WTC11 (cell line): ENCODE data around the gene GABRQ. TPM values are rescaled to one million over a fixed set of nuclear protein-coding genes. Genes with fewer than 3 reads are reported as not detected.
A peak's percentile ranks its signal among the peaks of the same experiment; 100 is the strongest.

Experiments
- ATAC-seq: fragments of 200-7000 bp; cut with Tn5 transposase; 2 replicates; pipeline ENCODE4 v1.10.0; 2021; ENCODE audit warnings: mild to moderate bottlenecking, moderate library complexity
- CTCF ChIA-PET: fragments of 300-600 bp; sonication (Branson Sonifier 250); formaldehyde crosslinking; loops from one replicate; lab custom pipeline; 2021; ENCODE audit warnings: antibody characterized with exemption; lab: Charles Lee
- POLR2A ChIA-PET: fragments of 350-600 bp; sonication (Branson Sonifier 250); formaldehyde crosslinking; loops from one replicate; lab custom pipeline; 2021; ENCODE audit warnings: antibody characterized with exemption; lab: Charles Lee
- DNase-seq: peaks from one replicate; pipeline ENCODE4 v3.0.0; 2021; ENCODE audit warnings: low spot score
- H3K27ac Mint-ChIP-seq: 2 replicates; pipeline ENCODE4 v1.8.0; 2021; ENCODE audit warnings: mixed read lengths
- H3K27me3 Mint-ChIP-seq: 2 replicates; pipeline ENCODE4 v1.8.0; 2021; ENCODE audit warnings: low read depth, mild to moderate bottlenecking, moderate library complexity, mixed read lengths
- H3K36me3 Mint-ChIP-seq: 2 replicates; pipeline ENCODE4 v1.8.0; 2021; ENCODE audit warnings: mixed read lengths
- H3K4me1 Mint-ChIP-seq: 2 replicates; pipeline ENCODE4 v1.8.0; 2022; ENCODE audit warnings: mixed read lengths
- H3K4me3 Mint-ChIP-seq: 2 replicates; pipeline ENCODE4 v1.8.0; 2021; ENCODE audit warnings: mild to moderate bottlenecking, moderate library complexity, mixed read lengths
- H3K9me3 Mint-ChIP-seq: 2 replicates; pipeline ENCODE4 v1.8.0; 2021; ENCODE audit warnings: mixed read lengths
- CBFB ChIP-seq: sonication (generic); formaldehyde crosslinking; IDR thresholded peaks from 2 replicates; pipeline ENCODE4 v1.8.1; 2022; ENCODE audit warnings: mild to moderate bottlenecking, low read depth, missing genetic modification reagents
- EMX1 ChIP-seq: fragments of 250-450 bp; sonication (Bioruptor Pico); IDR thresholded peaks from 2 replicates; pipeline ENCODE4 v1.8.0; 2021; ENCODE audit warnings: mild to moderate bottlenecking
- FOXJ3 ChIP-seq: sonication (generic); formaldehyde crosslinking; IDR thresholded peaks from 2 replicates; pipeline ENCODE4 v1.9.0; 2021; ENCODE audit warnings: missing genetic modification reagents, mild to moderate bottlenecking, borderline replicate concordance
- FOXK1 ChIP-seq: sonication (generic); formaldehyde crosslinking; IDR thresholded peaks from 2 replicates; pipeline ENCODE4 v1.8.0; 2022; ENCODE audit warnings: mild to moderate bottlenecking, moderate library complexity, missing genetic modification reagents
- KAT7 ChIP-seq: sonication (generic); formaldehyde crosslinking; IDR thresholded peaks from 2 replicates; pipeline ENCODE4 v1.8.1; 2023; ENCODE audit warnings: missing genetic modification reagents, mild to moderate bottlenecking, borderline replicate concordance
- NFE2L1 ChIP-seq: sonication (generic); formaldehyde crosslinking; IDR thresholded peaks from 2 replicates; pipeline ENCODE4 v1.8.1; 2023; ENCODE audit warnings: missing genetic modification reagents
- TEAD4 ChIP-seq: sonication (generic); formaldehyde crosslinking; IDR thresholded peaks from 2 replicates; pipeline ENCODE4 v1.8.0; 2022; ENCODE audit warnings: mild to moderate bottlenecking, missing genetic modification reagents
- ZNF232 ChIP-seq: sonication (generic); formaldehyde crosslinking; IDR thresholded peaks from 2 replicates; pipeline ENCODE4 v1.8.0; 2022; ENCODE audit warnings: mild to moderate bottlenecking, missing genetic modification reagents
- ZNF423 ChIP-seq: fragments of 250-450 bp; sonication (Bioruptor Pico); IDR thresholded peaks from 2 replicates; pipeline ENCODE4 v2.1.2; 2022; ENCODE audit warnings: mild to moderate bottlenecking, moderate library complexity
- total RNA-seq: library from RNA; stranded (reverse); gene quantifications from 3 replicates; pipeline ENCODE4 v1.2.3, GENCODE V29; 2021
- TF ChIP-seq, protein P1 (sequence below): sonication (generic); formaldehyde crosslinking; IDR thresholded peaks from 2 replicates; pipeline ENCODE4 v1.8.0; 2022; ENCODE audit warnings: missing genetic modification reagents
- TF ChIP-seq, protein P2 (sequence below): sonication (generic); formaldehyde crosslinking; IDR thresholded peaks from 2 replicates; pipeline ENCODE4 v1.8.1; 2023; ENCODE audit warnings: mild to moderate bottlenecking, missing genetic modification reagents
- TF ChIP-seq, protein P3 (sequence below): sonication (generic); formaldehyde crosslinking; IDR thresholded peaks from 2 replicates; pipeline ENCODE4 v1.8.0; 2023; ENCODE audit warnings: missing genetic modification reagents
- TF ChIP-seq, protein P4 (sequence below): fragments of 250-450 bp; sonication (Bioruptor Pico); conservative IDR thresholded peaks from 2 replicates; pipeline ENCODE4 v1.9.0; 2021; ENCODE audit warnings: mild to moderate bottlenecking
- TF ChIP-seq, protein P5 (sequence below): sonication (generic); formaldehyde crosslinking; IDR thresholded peaks from 2 replicates; pipeline ENCODE4 v1.8.1; 2023; ENCODE audit warnings: mild to moderate bottlenecking, missing genetic modification reagents, moderate library complexity
- TF ChIP-seq, protein P6 (sequence below): sonication (generic); formaldehyde crosslinking; conservative IDR thresholded peaks from 2 replicates; pipeline ENCODE4 v1.8.1; 2022; ENCODE audit warnings: mild to moderate bottlenecking, missing genetic modification reagents
- TF ChIP-seq, protein P7 (sequence below): fragments of 250-450 bp; sonication (Bioruptor Pico); IDR thresholded peaks from 2 replicates; pipeline ENCODE4 v1.8.0; 2021; ENCODE audit warnings: mild to moderate bottlenecking

The GABRQ gene
- total RNA-seq, 1 experiment from 2014 or later: 8.6 TPM

DNA sequence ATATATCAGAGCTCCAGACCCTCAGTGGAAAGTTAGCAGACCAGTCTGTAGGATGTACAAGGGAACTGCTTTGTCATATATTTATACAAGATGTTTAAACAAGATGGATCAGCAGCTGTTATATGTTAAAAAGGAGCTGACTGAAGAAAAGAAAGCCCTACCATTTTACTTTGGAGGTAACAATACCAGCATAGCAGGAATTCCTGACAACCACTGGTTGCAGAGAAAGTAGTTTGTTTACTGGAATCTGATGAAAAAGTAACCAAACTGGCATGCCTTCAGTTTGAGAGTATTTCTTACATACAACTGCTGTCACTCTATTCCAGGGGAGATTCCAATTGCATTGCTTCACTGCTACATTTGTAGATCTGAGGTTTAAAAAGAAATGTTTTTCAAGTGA, 49.5 kb upstream of the GABRQ start (continued):
- TF ChIP-seq, protein P1, sequence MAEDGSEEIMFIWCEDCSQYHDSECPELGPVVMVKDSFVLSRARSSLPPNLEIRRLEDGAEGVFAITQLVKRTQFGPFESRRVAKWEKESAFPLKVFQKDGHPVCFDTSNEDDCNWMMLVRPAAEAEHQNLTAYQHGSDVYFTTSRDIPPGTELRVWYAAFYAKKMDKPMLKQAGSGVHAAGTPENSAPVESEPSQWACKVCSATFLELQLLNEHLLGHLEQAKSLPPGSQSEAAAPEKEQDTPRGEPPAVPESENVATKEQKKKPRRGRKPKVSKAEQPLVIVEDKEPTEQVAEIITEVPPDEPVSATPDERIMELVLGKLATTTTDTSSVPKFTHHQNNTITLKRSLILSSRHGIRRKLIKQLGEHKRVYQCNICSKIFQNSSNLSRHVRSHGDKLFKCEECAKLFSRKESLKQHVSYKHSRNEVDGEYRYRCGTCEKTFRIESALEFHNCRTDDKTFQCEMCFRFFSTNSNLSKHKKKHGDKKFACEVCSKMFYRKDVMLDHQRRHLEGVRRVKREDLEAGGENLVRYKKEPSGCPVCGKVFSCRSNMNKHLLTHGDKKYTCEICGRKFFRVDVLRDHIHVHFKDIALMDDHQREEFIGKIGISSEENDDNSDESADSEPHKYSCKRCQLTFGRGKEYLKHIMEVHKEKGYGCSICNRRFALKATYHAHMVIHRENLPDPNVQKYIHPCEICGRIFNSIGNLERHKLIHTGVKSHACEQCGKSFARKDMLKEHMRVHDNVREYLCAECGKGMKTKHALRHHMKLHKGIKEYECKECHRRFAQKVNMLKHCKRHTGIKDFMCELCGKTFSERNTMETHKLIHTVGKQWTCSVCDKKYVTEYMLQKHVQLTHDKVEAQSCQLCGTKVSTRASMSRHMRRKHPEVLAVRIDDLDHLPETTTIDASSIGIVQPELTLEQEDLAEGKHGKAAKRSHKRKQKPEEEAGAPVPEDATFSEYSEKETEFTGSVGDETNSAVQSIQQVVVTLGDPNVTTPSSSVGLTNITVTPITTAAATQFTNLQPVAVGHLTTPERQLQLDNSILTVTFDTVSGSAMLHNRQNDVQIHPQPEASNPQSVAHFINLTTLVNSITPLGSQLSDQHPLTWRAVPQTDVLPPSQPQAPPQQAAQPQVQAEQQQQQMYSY (CRISPR knock-in tag): no peak
- TF ChIP-seq, protein P2, sequence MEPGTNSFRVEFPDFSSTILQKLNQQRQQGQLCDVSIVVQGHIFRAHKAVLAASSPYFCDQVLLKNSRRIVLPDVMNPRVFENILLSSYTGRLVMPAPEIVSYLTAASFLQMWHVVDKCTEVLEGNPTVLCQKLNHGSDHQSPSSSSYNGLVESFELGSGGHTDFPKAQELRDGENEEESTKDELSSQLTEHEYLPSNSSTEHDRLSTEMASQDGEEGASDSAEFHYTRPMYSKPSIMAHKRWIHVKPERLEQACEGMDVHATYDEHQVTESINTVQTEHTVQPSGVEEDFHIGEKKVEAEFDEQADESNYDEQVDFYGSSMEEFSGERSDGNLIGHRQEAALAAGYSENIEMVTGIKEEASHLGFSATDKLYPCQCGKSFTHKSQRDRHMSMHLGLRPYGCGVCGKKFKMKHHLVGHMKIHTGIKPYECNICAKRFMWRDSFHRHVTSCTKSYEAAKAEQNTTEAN (CRISPR knock-in tag): no peak
- TF ChIP-seq CBFB (CRISPR knock-in tag): no peak
- TF ChIP-seq, protein P3, sequence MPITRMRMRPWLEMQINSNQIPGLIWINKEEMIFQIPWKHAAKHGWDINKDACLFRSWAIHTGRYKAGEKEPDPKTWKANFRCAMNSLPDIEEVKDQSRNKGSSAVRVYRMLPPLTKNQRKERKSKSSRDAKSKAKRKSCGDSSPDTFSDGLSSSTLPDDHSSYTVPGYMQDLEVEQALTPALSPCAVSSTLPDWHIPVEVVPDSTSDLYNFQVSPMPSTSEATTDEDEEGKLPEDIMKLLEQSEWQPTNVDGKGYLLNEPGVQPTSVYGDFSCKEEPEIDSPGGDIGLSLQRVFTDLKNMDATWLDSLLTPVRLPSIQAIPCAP: no peak

DNA sequence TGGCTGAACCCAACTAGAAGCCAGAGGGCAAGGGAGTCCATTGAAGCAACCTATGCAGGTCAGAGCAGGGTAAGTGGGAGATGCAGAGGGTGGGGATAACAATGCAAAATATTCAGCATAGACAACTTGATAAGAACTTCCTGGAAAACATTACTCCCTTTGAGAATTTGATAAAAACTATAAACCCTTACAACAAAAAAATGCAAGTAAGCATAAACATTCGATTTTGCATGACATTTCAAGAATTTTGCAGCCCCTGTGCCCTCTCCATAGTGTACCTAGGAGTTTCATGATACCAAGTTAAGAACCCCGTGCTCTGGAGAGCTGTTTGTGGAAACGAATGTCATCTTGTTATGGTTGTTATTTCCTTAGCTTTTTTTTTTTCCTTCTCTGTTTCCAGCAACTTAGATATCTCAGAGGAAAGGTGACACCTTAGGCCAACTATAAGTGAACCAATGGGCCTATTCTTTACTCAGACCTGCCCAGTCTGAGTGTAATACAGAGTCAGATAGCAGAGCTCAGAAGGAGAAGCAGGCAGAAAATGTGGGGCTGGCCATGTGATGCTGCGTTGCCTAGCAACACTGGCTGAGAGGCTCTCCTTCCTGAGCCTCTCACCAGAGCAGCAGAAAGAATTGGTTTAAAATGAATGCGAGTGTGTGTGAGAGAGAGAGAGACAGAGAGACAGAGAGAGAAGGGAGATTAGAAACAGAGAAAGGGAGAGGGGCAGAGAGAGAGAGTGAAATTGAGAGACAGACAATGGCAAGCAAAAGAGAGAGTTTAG, 36.7 kb upstream of the GABRQ start:
- POLR2A ChIA-PET: no interaction called here
- TF ChIP-seq, protein P4, sequence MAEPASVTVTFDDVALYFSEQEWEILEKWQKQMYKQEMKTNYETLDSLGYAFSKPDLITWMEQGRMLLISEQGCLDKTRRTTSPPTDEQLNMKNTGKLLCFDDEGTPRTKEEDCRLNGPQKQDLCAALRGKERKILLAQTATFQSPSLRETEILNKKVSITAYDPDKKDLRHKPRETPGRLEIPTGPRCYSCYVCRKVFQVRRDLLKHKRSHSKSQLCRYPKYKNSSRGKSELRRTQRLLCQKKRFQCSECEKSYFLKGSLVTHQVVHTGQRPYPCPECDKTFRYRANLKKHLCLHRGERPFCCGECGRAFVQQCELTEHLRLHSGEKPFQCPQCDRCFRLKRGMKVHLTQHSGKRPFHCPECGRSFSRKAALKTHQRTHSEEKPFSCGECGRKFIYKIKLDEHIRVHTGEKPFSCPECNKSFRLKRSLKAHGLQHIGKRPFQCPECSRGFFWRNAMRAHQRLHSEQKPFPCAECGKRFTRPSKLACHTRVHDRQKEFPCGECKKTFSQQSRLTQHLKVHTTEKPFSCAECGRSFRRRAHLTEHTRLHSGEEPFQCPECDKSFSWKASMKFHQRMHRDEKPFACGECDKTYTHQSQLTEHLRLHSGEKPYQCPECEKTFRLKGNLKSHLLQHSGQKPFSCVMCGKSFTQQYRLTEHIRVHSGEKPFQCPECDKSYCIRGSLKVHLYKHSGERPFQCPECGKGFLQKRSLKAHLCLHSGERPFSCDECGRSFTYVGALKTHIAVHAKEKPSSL (CRISPR knock-in tag): no peak
- TF ChIP-seq, protein P5, sequence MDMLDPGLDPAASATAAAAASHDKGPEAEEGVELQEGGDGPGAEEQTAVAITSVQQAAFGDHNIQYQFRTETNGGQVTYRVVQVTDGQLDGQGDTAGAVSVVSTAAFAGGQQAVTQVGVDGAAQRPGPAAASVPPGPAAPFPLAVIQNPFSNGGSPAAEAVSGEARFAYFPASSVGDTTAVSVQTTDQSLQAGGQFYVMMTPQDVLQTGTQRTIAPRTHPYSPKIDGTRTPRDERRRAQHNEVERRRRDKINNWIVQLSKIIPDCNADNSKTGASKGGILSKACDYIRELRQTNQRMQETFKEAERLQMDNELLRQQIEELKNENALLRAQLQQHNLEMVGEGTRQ (CRISPR knock-in tag): 0 out of 2 replicates have a peak, but pooled peaks have one; percentile 15
- CTCF ChIA-PET: interaction anchor here (0.6 to 3.0 kb wide), 6 partner anchors 31 to 848 kb away, joined by 3 to 29 read pairs (median 4); no protein-coding TSS in a partner anchor
- no peaks in the 10 kb centered on the region for H3K9me3 Mint-ChIP-seq
- ATAC-seq (no peak; the same call in 1 of the 2 replicates), DNase-seq (no peak)
- H3K4me1 Mint-ChIP-seq: peaks cover 4% of the 10 kb centered on the region
- H3K27ac Mint-ChIP-seq: no peak overlapping the region
- peaks cover 3% of the 10 kb centered on the region for H3K27me3 Mint-ChIP-seq
- H3K4me3 Mint-ChIP-seq: no peak overlapping the region
- no peaks in the 10 kb centered on the region for H3K36me3 Mint-ChIP-seq

DNA sequence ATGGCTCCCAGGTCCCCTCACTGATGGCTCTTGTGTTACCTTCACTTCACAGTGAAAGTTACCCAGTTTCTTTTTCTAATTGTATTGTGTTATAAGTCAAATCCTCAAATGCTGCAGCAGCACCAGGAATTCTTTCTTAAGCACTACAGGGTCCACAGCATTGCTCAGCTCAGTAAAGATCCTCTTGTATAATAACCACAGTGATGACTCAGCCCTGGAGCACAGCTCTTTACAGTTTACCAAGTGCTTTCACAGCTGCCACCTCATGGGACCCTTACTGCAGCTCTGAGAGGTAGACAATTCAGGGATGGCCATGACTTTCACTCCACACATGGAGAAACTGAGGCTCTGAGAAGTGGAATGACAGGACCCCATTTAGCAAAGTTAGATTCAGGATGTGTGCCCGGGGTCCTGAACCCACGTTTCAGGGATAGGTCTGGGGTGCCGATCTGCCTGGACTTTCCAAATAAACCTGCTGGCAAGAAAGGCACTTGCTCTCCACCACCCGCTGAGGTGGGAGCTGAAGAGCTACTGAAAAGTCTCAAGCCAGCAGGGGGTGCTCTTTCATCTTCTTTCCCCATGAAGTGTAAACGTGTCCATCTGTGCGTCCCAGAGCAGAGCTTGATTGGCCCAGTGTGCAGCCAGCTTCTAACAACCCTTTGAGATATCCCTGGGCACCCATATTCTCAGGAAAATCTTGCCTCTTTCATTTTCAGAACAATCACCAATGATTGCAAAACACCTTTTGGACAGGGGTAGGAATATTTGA, 35.7 kb upstream of the GABRQ start:
- H3K9me3 Mint-ChIP-seq: no peaks in the 10 kb centered on the region
- ChIA-PET CTCF (interaction anchor here (0.8 to 3.0 kb wide), 12 partner anchors 10 to 849 kb away, joined by 3 to 29 read pairs (median 5); partner anchors contain the start of gene GABRQ), POLR2A (no interaction called here)
- no peak overlapping the region for H3K27ac Mint-ChIP-seq
- peaks cover 4% of the 10 kb centered on the region for H3K4me1 Mint-ChIP-seq
- H3K27me3 Mint-ChIP-seq: no peaks in the 10 kb centered on the region; the same call in 1 of the 2 replicates
- H3K36me3 Mint-ChIP-seq: no peaks in the 10 kb centered on the region
- no peak overlapping the region for H3K4me3 Mint-ChIP-seq
- DNase-seq (peak; percentile 19), ATAC-seq (peak; percentile 60; the same call in 1 of the 2 replicates)
- TF ChIP-seq, protein P2 (CRISPR knock-in tag): no peak
- TF ChIP-seq FOXK1 (CRISPR knock-in tag): no peak
- TF ChIP-seq EMX1 (CRISPR knock-in tag): no peak
- TF ChIP-seq NFE2L1: no peak
- TF ChIP-seq, protein P6, sequence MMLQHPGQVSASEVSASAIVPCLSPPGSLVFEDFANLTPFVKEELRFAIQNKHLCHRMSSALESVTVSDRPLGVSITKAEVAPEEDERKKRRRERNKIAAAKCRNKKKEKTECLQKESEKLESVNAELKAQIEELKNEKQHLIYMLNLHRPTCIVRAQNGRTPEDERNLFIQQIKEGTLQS: no peak
- no peak for TF ChIP-seq TEAD4
- no peak for TF ChIP-seq ZNF423 (CRISPR knock-in tag)
- TF ChIP-seq, protein P7, sequence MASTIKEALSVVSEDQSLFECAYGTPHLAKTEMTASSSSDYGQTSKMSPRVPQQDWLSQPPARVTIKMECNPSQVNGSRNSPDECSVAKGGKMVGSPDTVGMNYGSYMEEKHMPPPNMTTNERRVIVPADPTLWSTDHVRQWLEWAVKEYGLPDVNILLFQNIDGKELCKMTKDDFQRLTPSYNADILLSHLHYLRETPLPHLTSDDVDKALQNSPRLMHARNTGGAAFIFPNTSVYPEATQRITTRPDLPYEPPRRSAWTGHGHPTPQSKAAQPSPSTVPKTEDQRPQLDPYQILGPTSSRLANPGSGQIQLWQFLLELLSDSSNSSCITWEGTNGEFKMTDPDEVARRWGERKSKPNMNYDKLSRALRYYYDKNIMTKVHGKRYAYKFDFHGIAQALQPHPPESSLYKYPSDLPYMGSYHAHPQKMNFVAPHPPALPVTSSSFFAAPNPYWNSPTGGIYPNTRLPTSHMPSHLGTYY (CRISPR knock-in tag): no peak
- no peak for TF ChIP-seq FOXJ3 (CRISPR knock-in tag)
- TF ChIP-seq ZNF232 (CRISPR knock-in tag): no peak
- TF ChIP-seq KAT7 (CRISPR knock-in tag): no peak
